DOHH2 (cell line): Measurements from ENCODE around the gene PACSIN1.

Experiments used
- EZH2phosphoT487 ChIP-seq: fragments of 200-600 bp; sonication (generic); IDR thresholded peaks from 2 replicates; pipeline ENCODE4 v1.6.1; 2017; ENCODE audit warnings: borderline replicate concordance, mild to moderate bottlenecking, antibody characterized with exemption, low read length, moderate library complexity, mixed read lengths
- TF ChIP-seq, protein P1 (sequence below): fragments of 200-600 bp; sonication (generic); IDR thresholded peaks from one replicate; pipeline ENCODE4 v1.5.1; 2014; ENCODE audit warnings: antibody characterized with exemption, mild to moderate bottlenecking, low read depth, low read length; ENCODE audit not compliant: poor library complexity, severe bottlenecking

DNA sequence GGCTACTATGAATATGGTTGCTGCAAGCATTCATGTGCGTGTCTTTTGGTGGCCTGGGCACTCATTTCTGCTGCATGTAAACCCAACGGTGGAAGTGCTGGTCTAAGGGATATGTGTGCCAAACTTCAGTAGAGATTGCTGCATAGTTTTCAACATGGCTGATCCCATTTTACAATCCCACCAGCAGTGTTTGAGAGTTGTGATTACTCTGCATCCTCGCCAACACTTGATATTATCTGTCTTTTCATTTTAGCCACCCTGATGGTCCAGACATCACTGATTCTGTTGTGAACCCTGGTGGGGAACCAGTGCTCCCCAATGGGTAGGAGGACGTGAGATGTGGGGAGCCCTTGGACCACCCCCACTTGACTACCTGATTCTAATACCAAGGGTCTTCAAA is 27.5 kb downstream of the PACSIN1 start:
- TF ChIP-seq, protein P1, sequence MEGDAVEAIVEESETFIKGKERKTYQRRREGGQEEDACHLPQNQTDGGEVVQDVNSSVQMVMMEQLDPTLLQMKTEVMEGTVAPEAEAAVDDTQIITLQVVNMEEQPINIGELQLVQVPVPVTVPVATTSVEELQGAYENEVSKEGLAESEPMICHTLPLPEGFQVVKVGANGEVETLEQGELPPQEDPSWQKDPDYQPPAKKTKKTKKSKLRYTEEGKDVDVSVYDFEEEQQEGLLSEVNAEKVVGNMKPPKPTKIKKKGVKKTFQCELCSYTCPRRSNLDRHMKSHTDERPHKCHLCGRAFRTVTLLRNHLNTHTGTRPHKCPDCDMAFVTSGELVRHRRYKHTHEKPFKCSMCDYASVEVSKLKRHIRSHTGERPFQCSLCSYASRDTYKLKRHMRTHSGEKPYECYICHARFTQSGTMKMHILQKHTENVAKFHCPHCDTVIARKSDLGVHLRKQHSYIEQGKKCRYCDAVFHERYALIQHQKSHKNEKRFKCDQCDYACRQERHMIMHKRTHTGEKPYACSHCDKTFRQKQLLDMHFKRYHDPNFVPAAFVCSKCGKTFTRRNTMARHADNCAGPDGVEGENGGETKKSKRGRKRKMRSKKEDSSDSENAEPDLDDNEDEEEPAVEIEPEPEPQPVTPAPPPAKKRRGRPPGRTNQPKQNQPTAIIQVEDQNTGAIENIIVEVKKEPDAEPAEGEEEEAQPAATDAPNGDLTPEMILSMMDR: no peak
- TF ChIP-seq EZH2phosphoT487: no peak
